BLaER1 (cell line): ENCODE data around the gene COX11.
A peak's percentile ranks its signal among the peaks of the same experiment; 100 is the strongest.

Experiments used
- H3K27ac ChIP-seq: shearing (Covaris generic); formaldehyde crosslinking; 2 replicates; pipeline ENCODE4 v1.8.1; 2022
- H3K27me3 ChIP-seq: shearing (Covaris generic); formaldehyde crosslinking; 2 replicates; pipeline ENCODE4 v1.8.1; 2022
- H3K36me3 ChIP-seq: shearing (Covaris generic); formaldehyde crosslinking; 2 replicates; pipeline ENCODE4 v1.8.1; 2022
- H3K4me1 ChIP-seq: shearing (Covaris generic); formaldehyde crosslinking; 2 replicates; pipeline ENCODE4 v1.8.1; 2022
- H3K4me2 ChIP-seq: shearing (Covaris generic); formaldehyde crosslinking; 2 replicates; pipeline ENCODE4 v1.8.1; 2022
- H3K4me3 ChIP-seq: shearing (Covaris generic); formaldehyde crosslinking; 2 replicates; pipeline ENCODE4 v1.8.1; 2022
- H3K9ac ChIP-seq: shearing (Covaris generic); formaldehyde crosslinking; 2 replicates; pipeline ENCODE4 v1.8.1; 2022
- H3K9me3 ChIP-seq: shearing (Covaris generic); formaldehyde crosslinking; 2 replicates; pipeline ENCODE4 v1.8.1; 2022
- H4K20me1 ChIP-seq: shearing (Covaris generic); formaldehyde crosslinking; 2 replicates; pipeline ENCODE4 v1.8.1; 2022
- Cebpa-rat ChIP-seq: shearing (Covaris generic); IDR thresholded peaks from 2 replicates; pipeline ENCODE4 v1.8.1; 2022

Gene COX11

GRCh38 chr17:54968262-54968987 lies at the start of gene COX11, which contains the start of gene STXBP4:
TSS of gene COX11 (minus strand) at chr17:54968654. CDS start at chr17:54968646, 8 bp downstream.
TSS of gene STXBP4 (plus strand) at chr17:54968765. CDS start at chr17:54986220, 17,455 bp downstream.
- H3K4me1 ChIP-seq, result peaks cover 28% of the 10 kb centered on the region
- peak within 1 kb of the TSS; percentile 91 for H3K27ac ChIP-seq
- H3K4me3 ChIP-seq, result peak within 1 kb of the TSS; percentile 87
- no peaks in the 10 kb centered on the region for H3K9me3 ChIP-seq
- H4K20me1 ChIP-seq, result peaks cover 19% of the 10 kb centered on the region; the same call in 1 of the 2 replicates
- peaks cover 22% of the 10 kb centered on the region; the same call in 1 of the 2 replicates for H3K36me3 ChIP-seq
- H3K4me2 ChIP-seq, result peak within 1 kb of the TSS; percentile 91
- peak within 1 kb of the TSS; percentile 95 for H3K9ac ChIP-seq
- TF ChIP-seq Cebpa-rat, result no peak
- H3K27me3 ChIP-seq, result no peaks in the 10 kb centered on the region

GRCh38 chr17:55005520-55005919 lies 37.1 kb upstream of the COX11 start:
- H3K4me3 ChIP-seq, result no peak overlapping the region

GRCh38 chr17:55004484-55004883 lies 36.0 kb upstream of the COX11 start:
- Histone ChIP-seq H4K20me1 (no peaks in the 10 kb centered on the region), H3K4me1 (no peaks in the 10 kb centered on the region), H3K27me3 (no peaks in the 10 kb centered on the region), H3K27ac (no peak overlapping the region), H3K4me3 (no peak overlapping the region), H3K9ac (no peak overlapping the region), H3K4me2 (no peak overlapping the region), H3K36me3 (peaks cover 18% of the 10 kb centered on the region), H3K9me3 (no peaks in the 10 kb centered on the region)
- no peak for TF ChIP-seq Cebpa-rat

More at GRCh38 chr17:55005520-55005919, 37.1 kb upstream of the COX11 start:
- no peaks in the 10 kb centered on the region for H3K9me3 ChIP-seq
- no peaks in the 10 kb centered on the region for H3K27me3 ChIP-seq
- no peak for TF ChIP-seq Cebpa-rat
- no peaks in the 10 kb centered on the region for H4K20me1 ChIP-seq
- no peak overlapping the region for H3K27ac ChIP-seq
- no peak overlapping the region for H3K4me2 ChIP-seq
- no peak overlapping the region for H3K9ac ChIP-seq
- H3K4me1 ChIP-seq, result no peaks in the 10 kb centered on the region
- peaks cover 18% of the 10 kb centered on the region for H3K36me3 ChIP-seq

- Histone ChIP-seq H4K20me1 (no peaks in the 10 kb centered on the region), H3K36me3 (peaks cover 8% of the 10 kb centered on the region), H3K4me3 (no peak overlapping the region), H3K9ac (no peak overlapping the region), H3K4me2 (no peak overlapping the region), H3K4me1 (no peaks in the 10 kb centered on the region), H3K27me3 (no peaks in the 10 kb centered on the region), H3K27ac (no peak overlapping the region), H3K9me3 (no peaks in the 10 kb centered on the region)
- TF ChIP-seq Cebpa-rat, result no peak
These were observed 34.0 kb upstream of the COX11 start for GRCh38 chr17:55002458-55002857.

GRCh38 chr17:54996441-54996840 lies 28.0 kb upstream of the COX11 start:
- no peak overlapping the region for H3K9ac ChIP-seq
- no peaks in the 10 kb centered on the region for H4K20me1 ChIP-seq
- H3K36me3 ChIP-seq, result no peaks in the 10 kb centered on the region
- H3K4me3 ChIP-seq, result no peak overlapping the region
- no peak overlapping the region for H3K4me2 ChIP-seq
- H3K9me3 ChIP-seq, result no peaks in the 10 kb centered on the region
- H3K27ac ChIP-seq, result no peak overlapping the region
- no peaks in the 10 kb centered on the region for H3K27me3 ChIP-seq
- TF ChIP-seq Cebpa-rat, result no peak
- no peaks in the 10 kb centered on the region for H3K4me1 ChIP-seq

- H3K4me2 ChIP-seq, result no peak overlapping the region
- TF ChIP-seq Cebpa-rat, result no peak
These were observed 24.6 kb upstream of the COX11 start for GRCh38 chr17:54992797-54993639.

GRCh38 chr17:54991567-54991966 lies 23.1 kb upstream of the COX11 start:
- Histone ChIP-seq H3K4me3 (no peak overlapping the region), H3K27me3 (no peaks in the 10 kb centered on the region), H3K9me3 (no peaks in the 10 kb centered on the region), H3K9ac (no peak overlapping the region), H3K27ac (no peak overlapping the region), H3K4me2 (no peak overlapping the region), H3K36me3 (peaks cover 7% of the 10 kb centered on the region; the same call in 1 of the 2 replicates), H3K4me1 (no peaks in the 10 kb centered on the region), H4K20me1 (no peaks in the 10 kb centered on the region)
- no peak for TF ChIP-seq Cebpa-rat

More at GRCh38 chr17:54992797-54993639, 24.6 kb upstream of the COX11 start:
- Histone ChIP-seq H3K36me3 (0 out of 2 replicates have a peak, but pooled peaks cover 4% of the 10 kb centered on the region), H3K9me3 (no peaks in the 10 kb centered on the region), H3K4me3 (no peak overlapping the region), H3K27me3 (no peaks in the 10 kb centered on the region), H3K4me1 (no peaks in the 10 kb centered on the region), H3K9ac (no peak overlapping the region), H3K27ac (no peak overlapping the region), H4K20me1 (no peaks in the 10 kb centered on the region)

- TF ChIP-seq Cebpa-rat, result no peak
- Histone ChIP-seq H3K4me3 (no peak overlapping the region), H3K27ac (no peak overlapping the region), H3K9ac (no peak overlapping the region), H3K4me1 (no peaks in the 10 kb centered on the region), H3K27me3 (no peaks in the 10 kb centered on the region), H3K9me3 (no peaks in the 10 kb centered on the region), H4K20me1 (no peaks in the 10 kb centered on the region), H3K4me2 (no peak overlapping the region), H3K36me3 (peaks cover 7% of the 10 kb centered on the region; the same call in 1 of the 2 replicates)
These were observed 21.7 kb upstream of the COX11 start for GRCh38 chr17:54990118-54990517.

- H3K9ac ChIP-seq, result no peak overlapping the region
- no peaks in the 10 kb centered on the region for H3K27me3 ChIP-seq
- H3K27ac ChIP-seq, result no peak overlapping the region
- peaks cover 10% of the 10 kb centered on the region for H3K36me3 ChIP-seq
- H3K4me2 ChIP-seq, result no peak overlapping the region
- no peaks in the 10 kb centered on the region for H3K4me1 ChIP-seq
- no peak for TF ChIP-seq Cebpa-rat
- H3K4me3 ChIP-seq, result no peak overlapping the region
- peaks cover 5% of the 10 kb centered on the region for H3K9me3 ChIP-seq
- H4K20me1 ChIP-seq, result no peaks in the 10 kb centered on the region
These were observed 17.0 kb upstream of the COX11 start for GRCh38 chr17:54985476-54985875.

- no peak for TF ChIP-seq Cebpa-rat
- Histone ChIP-seq H3K9me3 (peaks cover 19% of the 10 kb centered on the region), H3K4me2 (no peak overlapping the region), H4K20me1 (no peaks in the 10 kb centered on the region), H3K36me3 (peaks cover 9% of the 10 kb centered on the region), H3K4me1 (no peaks in the 10 kb centered on the region), H3K27ac (no peak overlapping the region), H3K9ac (no peak overlapping the region), H3K4me3 (no peak overlapping the region), H3K27me3 (no peaks in the 10 kb centered on the region)
These were observed 14.8 kb upstream of the COX11 start for GRCh38 chr17:54983260-54983659.
